WTC11 (cell line): ENCODE data around the gene TNC. TPM values are rescaled to one million over a fixed set of nuclear protein-coding genes. Genes with fewer than 3 reads are reported as not detected.

Source experiments
- ATAC-seq: fragments of 200-7000 bp; cut with Tn5 transposase; 2 replicates; pipeline ENCODE4 v1.10.0; 2021; ENCODE audit warnings: mild to moderate bottlenecking, moderate library complexity
- CTCF ChIA-PET: fragments of 300-600 bp; sonication (Branson Sonifier 250); formaldehyde crosslinking; loops from one replicate; lab custom pipeline; 2021; ENCODE audit warnings: antibody characterized with exemption; lab: Charles Lee
- POLR2A ChIA-PET: fragments of 350-600 bp; sonication (Branson Sonifier 250); formaldehyde crosslinking; loops from one replicate; lab custom pipeline; 2021; ENCODE audit warnings: antibody characterized with exemption; lab: Charles Lee
- DNase-seq: peaks from one replicate; pipeline ENCODE4 v3.0.0; 2021; ENCODE audit warnings: low spot score
- H3K27ac Mint-ChIP-seq: 2 replicates; pipeline ENCODE4 v1.8.0; 2021; ENCODE audit warnings: mixed read lengths
- H3K27me3 Mint-ChIP-seq: 2 replicates; pipeline ENCODE4 v1.8.0; 2021; ENCODE audit warnings: low read depth, mild to moderate bottlenecking, moderate library complexity, mixed read lengths
- H3K36me3 Mint-ChIP-seq: 2 replicates; pipeline ENCODE4 v1.8.0; 2021; ENCODE audit warnings: mixed read lengths
- H3K4me1 Mint-ChIP-seq: 2 replicates; pipeline ENCODE4 v1.8.0; 2022; ENCODE audit warnings: mixed read lengths
- H3K4me3 Mint-ChIP-seq: 2 replicates; pipeline ENCODE4 v1.8.0; 2021; ENCODE audit warnings: mild to moderate bottlenecking, moderate library complexity, mixed read lengths
- H3K9me3 Mint-ChIP-seq: 2 replicates; pipeline ENCODE4 v1.8.0; 2021; ENCODE audit warnings: mixed read lengths
- AFF4 ChIP-seq: sonication (generic); formaldehyde crosslinking; IDR thresholded peaks from 2 replicates; pipeline ENCODE4 v1.8.1; 2023; ENCODE audit warnings: mild to moderate bottlenecking, missing genetic modification reagents, borderline replicate concordance
- CTCF ChIP-seq: fragments of 200-600 bp; IDR thresholded peaks from 2 replicates; pipeline ENCODE4 v1.8.0; 2022; ENCODE audit warnings: antibody characterized with exemption
- E2F1 ChIP-seq: sonication (generic); formaldehyde crosslinking; IDR thresholded peaks from 2 replicates; pipeline ENCODE4 v1.8.0; 2022; ENCODE audit warnings: mild to moderate bottlenecking, missing genetic modification reagents
- ELF4 ChIP-seq: sonication (generic); formaldehyde crosslinking; IDR thresholded peaks from 2 replicates; pipeline ENCODE4 v1.8.1; 2022; ENCODE audit warnings: low read depth, mild to moderate bottlenecking, moderate library complexity, missing genetic modification reagents
- FOXP4 ChIP-seq: sonication (generic); formaldehyde crosslinking; IDR thresholded peaks from 2 replicates; pipeline ENCODE4 v1.8.0; 2022; ENCODE audit warnings: mild to moderate bottlenecking, missing genetic modification reagents
- GABPB1 ChIP-seq: sonication (generic); formaldehyde crosslinking; IDR thresholded peaks from 2 replicates; pipeline ENCODE4 v1.8.1; 2023; ENCODE audit warnings: mild to moderate bottlenecking, missing genetic modification reagents
- IRF1 ChIP-seq: sonication (generic); formaldehyde crosslinking; IDR thresholded peaks from 2 replicates; pipeline ENCODE4 v1.8.0; 2023; ENCODE audit warnings: missing genetic modification reagents
- IRF2 ChIP-seq: sonication (generic); formaldehyde crosslinking; IDR thresholded peaks from 2 replicates; pipeline ENCODE4 v1.8.0; 2022; ENCODE audit warnings: low read depth, missing genetic modification reagents, borderline replicate concordance
- KAT7 ChIP-seq: sonication (generic); formaldehyde crosslinking; IDR thresholded peaks from 2 replicates; pipeline ENCODE4 v1.8.1; 2023; ENCODE audit warnings: missing genetic modification reagents, mild to moderate bottlenecking, borderline replicate concordance
- OVOL2 ChIP-seq: fragments of 250-450 bp; sonication (Bioruptor Pico); IDR thresholded peaks from 2 replicates; pipeline ENCODE4 v1.9.0; 2021; ENCODE audit warnings: mild to moderate bottlenecking, borderline replicate concordance
- PREB ChIP-seq: sonication (generic); formaldehyde crosslinking; IDR thresholded peaks from 2 replicates; pipeline ENCODE4 v1.8.1; 2022; ENCODE audit warnings: mild to moderate bottlenecking, missing genetic modification reagents, moderate library complexity, borderline replicate concordance
- RELA ChIP-seq: sonication (generic); formaldehyde crosslinking; IDR thresholded peaks from 2 replicates; pipeline ENCODE4 v1.8.1; 2022; ENCODE audit warnings: missing genetic modification reagents, mild to moderate bottlenecking, borderline replicate concordance
- SOX15 ChIP-seq: fragments of 250-450 bp; sonication (Bioruptor Pico); IDR thresholded peaks from 2 replicates; pipeline ENCODE4 v1.9.0; 2021; ENCODE audit warnings: mild to moderate bottlenecking
- TEAD4 ChIP-seq: sonication (generic); formaldehyde crosslinking; IDR thresholded peaks from 2 replicates; pipeline ENCODE4 v1.8.0; 2022; ENCODE audit warnings: mild to moderate bottlenecking, missing genetic modification reagents
- ZNF121 ChIP-seq: sonication (generic); formaldehyde crosslinking; IDR thresholded peaks from 2 replicates; pipeline ENCODE4 v1.8.0; 2023; ENCODE audit warnings: missing genetic modification reagents
- ZNF281 ChIP-seq: sonication (generic); formaldehyde crosslinking; IDR thresholded peaks from 2 replicates; pipeline ENCODE4 v1.8.0; 2023; ENCODE audit warnings: mild to moderate bottlenecking, missing genetic modification reagents
- ZNF423 ChIP-seq: fragments of 250-450 bp; sonication (Bioruptor Pico); IDR thresholded peaks from 2 replicates; pipeline ENCODE4 v2.1.2; 2022; ENCODE audit warnings: mild to moderate bottlenecking, moderate library complexity
- total RNA-seq: library from RNA; stranded (reverse); gene quantifications from 3 replicates; pipeline ENCODE4 v1.2.3, GENCODE V29; 2021

Gene TNC
- total RNA-seq, 1 experiment from 2014 or later: 4.5 TPM

- Mint-ChIP-seq H3K27ac (no peak overlapping the region), H3K4me3 (no peak overlapping the region), H3K36me3 (peaks cover 7% of the 10 kb centered on the region; the same call in 1 of the 2 replicates), H3K27me3 (peaks cover 5% of the 10 kb centered on the region), H3K9me3 (peaks cover 29% of the 10 kb centered on the region), H3K4me1 (peaks cover 46% of the 10 kb centered on the region)
- no peak for DNase-seq
- CTCF ChIA-PET: no interaction called here
- no peak for ATAC-seq
- POLR2A ChIA-PET: no interaction called here
- TF ChIP-seq E2F1 (CRISPR knock-in tag) (no peak), CTCF (no peak)
These were observed 49.2 kb upstream of the TNC start for GRCh38 chr9:115167175-115167574.

GRCh38 chr9:115165233-115165632 lies 47.3 kb upstream of the TNC start:
- peaks cover 27% of the 10 kb centered on the region for H3K4me1 Mint-ChIP-seq
- ChIA-PET CTCF (no interaction called here), POLR2A (no interaction called here)
- ATAC-seq (no peak), DNase-seq (no peak)
- H3K27ac Mint-ChIP-seq: no peak overlapping the region
- H3K27me3 Mint-ChIP-seq: peaks cover 5% of the 10 kb centered on the region
- H3K9me3 Mint-ChIP-seq: peaks cover 30% of the 10 kb centered on the region
- H3K4me3 Mint-ChIP-seq: no peak overlapping the region
- peaks cover 7% of the 10 kb centered on the region; the same call in 1 of the 2 replicates for H3K36me3 Mint-ChIP-seq
- TF ChIP-seq FOXP4 (CRISPR knock-in tag) (no peak), RELA (no peak)

GRCh38 chr9:115164511-115164974 lies 46.6 kb upstream of the TNC start:
- Mint-ChIP-seq H3K4me1 (peaks cover 20% of the 10 kb centered on the region), H3K27me3 (peaks cover 5% of the 10 kb centered on the region), H3K36me3 (peaks cover 3% of the 10 kb centered on the region; the same call in 1 of the 2 replicates), H3K27ac (no peak overlapping the region), H3K4me3 (no peak overlapping the region), H3K9me3 (peaks cover 23% of the 10 kb centered on the region)
- POLR2A ChIA-PET: interaction anchor here (0.6 kb wide), 2 partner anchors 43 to 83 kb away, joined by 3 to 4 read pairs; no protein-coding TSS in a partner anchor
- no peak for DNase-seq
- CTCF ChIA-PET: no interaction called here
- ATAC-seq: peak; percentile 79
- TF ChIP-seq GABPB1 (no peak), ZNF423 (CRISPR knock-in tag) (no peak), IRF1 (no peak), OVOL2 (CRISPR knock-in tag) (no peak), PREB (no peak), TEAD4 (CRISPR knock-in tag) (no peak), ELF4 (CRISPR knock-in tag) (no peak), ZNF281 (CRISPR knock-in tag) (no peak), KAT7 (CRISPR knock-in tag) (no peak), IRF2 (CRISPR knock-in tag) (no peak), SOX15 (CRISPR knock-in tag) (no peak), AFF4 (CRISPR knock-in tag) (no peak), ZNF121 (CRISPR knock-in tag) (no peak)
